ENCODE results near the gene SMIM22.
A peak's percentile ranks its signal among the peaks of the same experiment; 100 is the strongest.

Gene SMIM22

GRCh38 chr16:4763791-4764190 is 31.4 kb upstream of the SMIM22 start:
- no peak for TF ChIP-seq CTCF (conservative IDR thresholded peaks at IDR 0.05)
- no peak overlapping the region for H3K27ac ChIP-seq

GRCh38 chr16:4765511-4766474 is 29.4 kb upstream of the SMIM22 start:
- TF ChIP-seq CTCF (conservative IDR thresholded peaks at IDR 0.05), result no peak
- peak overlapping the region; percentile 78; the same call in 1 of the 2 replicates for H3K27ac ChIP-seq

DNA sequence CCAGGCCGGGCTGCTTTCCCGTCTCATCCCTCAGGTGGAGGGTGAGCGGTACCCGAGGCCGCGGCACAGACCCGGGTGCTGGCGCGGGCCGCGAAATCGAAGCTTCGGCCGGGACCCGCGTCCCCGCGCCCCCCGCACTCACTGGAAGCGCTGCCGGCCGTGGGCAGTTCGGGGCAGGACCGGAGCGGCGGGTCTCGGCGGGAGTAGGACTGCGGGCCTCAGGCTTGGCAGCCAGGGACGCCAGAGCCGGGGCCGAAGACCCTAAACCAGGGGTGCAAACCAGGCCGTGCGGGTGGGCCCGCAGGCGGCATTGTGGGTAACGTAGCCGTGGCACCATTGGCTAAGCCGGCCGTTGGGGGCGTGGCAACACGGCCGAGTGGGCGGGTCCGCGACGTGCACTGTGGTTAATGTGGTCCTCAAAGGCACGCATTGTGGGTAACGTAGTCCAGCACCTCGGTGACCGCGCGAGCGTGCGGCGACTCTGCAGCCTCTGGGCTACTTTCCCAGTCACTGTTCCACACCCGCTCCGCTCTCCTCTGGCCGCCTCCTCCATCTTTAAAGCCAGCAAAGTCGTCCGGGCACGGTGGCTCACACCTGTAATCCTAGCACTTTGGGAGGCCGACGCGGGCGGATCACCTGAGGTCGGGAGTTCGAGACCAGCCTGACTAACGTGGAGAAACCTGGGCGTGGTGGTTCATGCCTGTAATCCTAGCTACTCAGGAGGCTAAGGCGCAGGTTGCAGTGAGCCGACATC is 28.1 kb upstream of the SMIM22 start, which contains the start of gene ZNF500:
TSS of gene ZNF500 (minus strand) at position 288 of the 754 bp plus-strand sequence. CDS start 1,184 bp downstream, outside the sequence.
- TF ChIP-seq CTCF (conservative IDR thresholded peaks at IDR 0.05), result no peak
- peak within 1 kb of the TSS; percentile 78 for H3K27ac ChIP-seq

DNA sequence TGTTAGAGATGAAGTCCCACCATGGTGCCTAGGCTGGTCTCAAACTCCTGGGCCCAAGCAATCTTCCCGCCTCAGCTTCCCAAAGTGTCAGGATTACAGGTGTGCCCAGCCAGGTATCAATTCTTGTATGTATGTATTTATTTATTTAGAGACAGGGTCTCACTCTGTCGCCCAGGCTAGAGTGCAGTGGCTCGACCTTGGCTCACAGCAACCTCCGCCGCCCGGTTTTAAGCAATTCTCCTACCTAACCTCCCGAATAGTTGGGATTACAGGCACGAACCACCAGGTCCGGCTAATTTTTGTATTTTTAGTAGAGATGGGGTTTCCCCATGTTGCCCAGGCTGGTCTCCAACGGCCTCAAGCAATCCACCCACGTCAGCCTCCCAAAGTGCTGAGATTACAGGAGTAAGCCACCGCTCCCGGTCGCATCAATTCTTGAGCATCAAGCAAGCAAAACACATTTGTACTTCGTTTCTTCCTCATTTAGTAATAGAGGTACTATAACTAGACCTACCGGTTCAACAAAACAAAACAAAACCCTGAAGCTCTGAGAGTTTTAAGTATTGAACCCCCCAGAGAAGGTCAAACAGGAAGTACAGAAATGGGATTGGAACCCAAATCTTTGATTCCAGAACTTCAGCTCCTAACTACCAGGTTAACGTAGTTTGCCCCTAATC is 27.2 kb upstream of the SMIM22 start:
- H3K27ac ChIP-seq, result peak overlapping the region; percentile 78
- TF ChIP-seq CTCF (conservative IDR thresholded peaks at IDR 0.05), result no peak

DNA sequence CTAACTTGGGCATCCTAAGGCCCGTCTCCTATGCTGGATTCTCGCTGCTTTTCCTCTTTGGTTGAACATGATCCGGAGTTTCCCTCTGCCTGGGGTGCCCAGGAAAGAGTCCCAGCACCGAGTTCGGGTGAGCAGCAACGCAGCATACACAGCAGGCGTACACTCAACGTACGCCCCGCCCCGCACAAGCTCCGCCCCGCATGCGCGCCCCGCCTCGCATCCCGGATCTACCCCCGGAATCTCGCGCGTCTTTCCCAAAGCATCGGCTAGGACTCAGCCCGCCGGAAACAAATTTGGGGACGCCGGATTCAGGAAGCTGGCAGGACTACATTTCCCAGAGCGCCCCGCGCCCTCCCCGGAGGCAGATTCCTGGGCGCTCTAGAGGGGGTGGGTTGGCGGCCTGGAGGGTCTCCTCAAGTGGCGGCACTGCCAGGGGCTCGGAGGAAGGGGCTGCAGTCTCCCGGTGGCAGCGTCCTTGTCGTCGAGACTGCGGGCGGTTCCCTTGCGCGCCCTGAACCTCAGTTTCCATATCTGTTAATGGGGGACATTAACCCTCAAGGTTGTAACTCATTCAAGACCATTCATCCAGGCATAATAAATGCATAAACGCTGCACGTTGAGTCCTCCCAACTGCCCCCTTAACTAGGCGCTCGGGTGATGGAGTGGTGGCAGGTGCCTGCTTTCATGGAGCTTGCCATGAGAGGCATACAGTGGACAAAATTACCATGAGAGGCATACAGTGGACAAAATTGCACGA is 26.4 kb upstream of the SMIM22 start:
- peak overlapping the region; percentile 78 for H3K27ac ChIP-seq
- no peak for TF ChIP-seq CTCF (conservative IDR thresholded peaks at IDR 0.05)

GRCh38 chr16:4769306-4769638 is 25.9 kb upstream of the SMIM22 start:
- peak overlapping the region; percentile 78 for H3K27ac ChIP-seq
- no peak for TF ChIP-seq CTCF (conservative IDR thresholded peaks at IDR 0.05)
